NCI-H69 (cell line): ENCODE results near the gene TPRN.
"Not testable (repeated sequence)": the region's sequence is repeated elsewhere in the genome, so short reads cannot be mapped to it uniquely, and the experiment has no call there.

Experiments
- DNase-seq: peaks from one replicate; lab custom pipeline; 2025; lab: John Stamatoyannopoulos, UW

TPRN gene

DNA sequence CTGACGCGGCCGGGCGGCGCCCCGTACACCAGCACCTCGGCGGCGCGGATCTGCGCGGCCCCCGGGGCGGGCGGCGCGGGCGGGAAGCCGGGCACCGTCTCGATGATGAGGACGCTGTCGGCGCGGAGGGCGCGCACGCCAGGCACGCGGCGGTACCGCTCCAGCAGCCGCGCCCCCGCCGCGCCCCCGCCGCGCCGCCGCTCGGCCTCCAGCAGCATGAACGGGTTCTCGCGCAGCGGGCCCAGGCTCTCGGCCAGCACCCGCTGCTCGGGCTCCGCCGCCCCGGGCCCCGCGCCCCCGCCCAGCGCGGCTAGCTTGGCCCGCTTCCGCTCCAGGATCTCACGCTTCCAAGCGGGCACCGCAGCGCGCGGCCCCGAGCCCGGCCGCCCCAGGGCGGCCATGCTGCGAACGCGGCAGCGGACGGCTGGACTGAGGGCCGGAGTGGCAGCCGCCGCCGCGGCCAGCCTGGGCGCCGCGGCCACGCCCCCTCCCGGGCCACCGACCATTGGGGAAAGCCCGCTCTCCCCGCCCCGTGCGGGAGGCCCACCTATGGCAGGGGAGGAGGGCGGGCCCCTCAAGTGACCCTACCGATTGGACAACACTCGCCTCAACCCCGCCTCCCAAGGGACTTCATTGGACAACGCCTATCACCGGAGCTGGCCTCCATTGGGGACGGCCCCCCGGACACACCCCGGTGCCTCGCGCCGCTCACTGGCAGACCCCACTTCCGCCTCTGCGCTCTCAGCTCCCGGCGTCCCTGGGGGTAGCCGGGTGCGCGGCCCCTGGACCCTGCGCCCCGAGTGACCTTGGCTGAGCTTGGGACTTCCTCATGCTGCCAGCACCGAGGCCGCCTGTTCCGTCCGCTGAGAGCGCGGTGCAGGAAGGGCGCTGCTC lies at the start of gene TPRN:
Gene TPRN (minus strand): TSS at position 431 of the 894 bp plus-strand sequence. CDS start 30 bp downstream, at position 401.
- DNase-seq: peak; percentile 100

GRCh38 chr9:137247916-137248175 lies 47.3 kb upstream of the TPRN start:
- no peak for DNase-seq

- DNase-seq: no peak
Observed at GRCh38 chr9:137247135-137247915, 46.8 kb upstream of the TPRN start.

DNA sequence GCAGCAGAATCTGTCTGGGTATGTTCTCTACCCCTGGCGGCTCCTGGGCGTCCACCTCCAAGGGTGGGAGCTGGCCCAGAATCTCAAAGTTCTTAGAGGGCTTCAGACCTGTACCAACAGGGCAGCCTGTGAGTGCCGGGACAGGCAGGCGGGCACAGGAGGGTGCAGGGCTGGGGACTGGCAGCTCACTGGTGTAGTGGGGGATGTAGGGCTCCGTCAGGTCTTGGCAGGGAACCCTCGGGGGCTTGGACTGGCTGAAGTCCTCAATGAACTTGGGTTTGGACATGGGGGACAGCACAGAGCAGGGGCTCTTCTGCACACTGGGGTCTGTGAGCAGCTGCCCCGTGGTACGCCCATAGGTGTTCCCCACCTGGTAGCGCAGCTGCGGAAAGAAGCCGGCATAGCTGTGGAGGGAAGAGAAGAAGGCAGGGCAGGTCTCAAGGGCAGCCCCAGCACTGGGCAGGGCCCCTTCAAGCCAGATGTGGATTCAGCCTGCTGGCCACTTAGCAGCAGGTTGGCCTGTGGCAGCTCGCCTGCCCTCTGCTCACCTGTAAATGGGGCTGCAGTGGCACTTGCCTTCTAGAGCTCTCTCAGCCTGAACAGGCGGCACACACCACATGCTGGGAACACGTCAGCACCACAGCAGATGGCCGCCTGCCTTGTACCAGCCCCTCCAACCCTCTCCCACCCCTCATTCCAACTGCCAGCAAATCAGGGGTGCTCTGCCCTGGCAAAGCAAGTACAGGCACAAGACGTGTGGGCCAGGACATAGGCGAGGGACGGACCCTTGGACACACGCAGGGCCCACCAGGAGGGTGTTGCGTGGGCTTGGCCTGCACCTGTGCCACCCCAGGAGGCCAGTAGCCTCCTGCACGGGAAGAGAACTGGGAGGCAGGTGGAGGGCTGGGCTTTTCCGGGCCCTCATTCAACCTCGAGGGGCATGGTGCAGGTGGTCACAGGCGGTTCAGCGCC lies 45.2 kb upstream of the TPRN start:
- DNase-seq: peak; percentile 82

DNA sequence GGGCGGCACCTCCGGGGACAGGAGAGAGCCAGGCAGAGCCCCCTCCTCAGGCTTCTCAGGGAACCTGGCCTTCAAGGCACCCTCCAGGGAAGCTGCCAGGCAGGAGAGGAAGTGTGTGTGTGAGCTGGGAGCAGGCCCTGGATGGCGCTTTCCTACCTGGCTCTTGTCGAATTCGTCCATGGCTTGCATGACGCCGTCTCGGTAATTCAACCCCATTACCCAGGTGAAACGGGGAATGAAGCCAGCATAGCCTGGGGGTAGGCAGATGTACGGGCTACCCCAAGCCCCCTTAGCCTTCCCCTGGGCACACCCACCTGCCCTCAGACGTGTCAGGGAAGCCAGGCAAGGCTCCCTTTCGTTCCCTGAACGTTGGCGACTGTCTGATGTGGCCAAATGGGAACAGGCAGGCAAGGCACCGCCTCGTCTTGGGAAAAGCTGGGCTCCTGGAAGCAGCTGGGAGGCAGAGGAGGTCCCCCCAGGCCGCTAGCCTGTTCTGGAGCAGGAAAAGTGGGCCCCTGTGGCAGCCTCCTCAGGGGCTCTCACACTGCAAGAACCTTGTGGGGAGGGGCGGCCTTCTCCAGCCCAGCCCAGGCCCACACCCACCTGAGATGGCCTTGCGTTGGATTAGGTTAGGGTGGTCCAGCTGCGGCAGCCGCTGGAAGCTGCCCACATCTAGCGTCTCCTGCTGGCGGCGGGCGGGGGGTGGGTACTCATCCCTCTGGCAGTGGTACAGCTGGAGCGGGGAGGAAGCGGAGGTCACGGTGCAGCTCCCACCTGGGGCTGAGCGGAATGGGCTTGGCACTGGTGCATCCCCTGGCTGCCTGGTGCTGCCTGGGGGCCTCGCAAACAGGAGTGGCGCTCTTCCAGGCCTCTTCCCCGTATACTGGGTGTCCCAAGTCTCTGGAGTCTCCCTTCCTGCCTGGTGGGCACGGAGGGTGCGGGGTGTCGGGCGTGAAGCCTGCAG lies 44.2 kb upstream of the TPRN start:
- peak; percentile 90 for DNase-seq

DNA sequence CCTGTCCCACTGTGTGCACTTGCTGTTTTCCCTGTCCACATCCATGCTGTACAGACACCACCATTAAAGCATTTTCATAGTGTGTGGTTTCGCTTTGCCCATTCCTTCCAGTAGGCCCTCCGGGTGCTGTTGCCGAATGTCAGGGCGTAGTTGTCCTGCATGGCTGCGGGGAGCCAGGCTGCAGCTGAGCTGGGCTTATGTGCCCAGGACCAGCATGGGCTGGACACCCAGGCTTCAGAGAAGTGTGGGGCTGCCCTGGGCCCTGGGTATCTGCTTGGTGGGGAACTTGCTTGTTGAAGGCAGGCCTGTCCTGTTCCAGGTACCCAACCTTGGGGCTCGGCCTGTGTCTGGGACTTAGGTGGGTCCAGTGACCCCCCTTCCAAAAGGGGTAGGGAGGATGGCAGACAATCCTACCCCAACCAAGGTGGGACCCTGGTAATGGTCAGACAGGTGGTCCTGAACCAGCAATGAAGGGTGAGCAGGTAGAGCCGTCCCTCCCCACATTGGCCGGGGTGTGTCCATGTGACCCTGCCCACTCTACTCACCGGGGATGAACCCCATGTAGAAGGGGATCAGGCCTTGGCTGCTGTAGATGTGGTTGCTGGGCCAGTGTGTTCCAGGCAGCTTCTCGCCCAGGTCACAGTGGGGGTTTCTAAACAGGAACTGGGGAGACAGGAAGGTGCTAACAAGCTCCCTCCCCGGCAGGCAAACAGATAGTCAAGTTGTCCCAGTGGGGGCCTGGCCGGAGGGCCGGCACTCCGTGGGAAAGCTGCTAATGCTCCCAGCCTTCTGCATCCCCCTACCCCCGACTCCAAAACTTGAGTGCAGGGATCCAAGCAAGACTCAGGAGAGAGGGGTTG lies 43.3 kb upstream of the TPRN start:
- DNase-seq: peak; percentile 85

- DNase-seq: not testable (repeated sequence)
Observed at GRCh38 chr9:137243266-137243625, 42.7 kb upstream of the TPRN start.

GRCh38 chr9:137242269-137243203 lies 42.0 kb upstream of the TPRN start:
- DNase-seq: no peak

GRCh38 chr9:137241490-137242268 lies 41.1 kb upstream of the TPRN start:
- DNase-seq: peak; percentile 66

GRCh38 chr9:137240841-137241489 lies 40.4 kb upstream of the TPRN start, which contains the start of gene TUBB4B:
Gene TUBB4B, plus strand, starts transcription at chr9:137241287. Its CDS starts 74 bp downstream, at chr9:137241361.
- DNase-seq: peak; percentile 100

DNA sequence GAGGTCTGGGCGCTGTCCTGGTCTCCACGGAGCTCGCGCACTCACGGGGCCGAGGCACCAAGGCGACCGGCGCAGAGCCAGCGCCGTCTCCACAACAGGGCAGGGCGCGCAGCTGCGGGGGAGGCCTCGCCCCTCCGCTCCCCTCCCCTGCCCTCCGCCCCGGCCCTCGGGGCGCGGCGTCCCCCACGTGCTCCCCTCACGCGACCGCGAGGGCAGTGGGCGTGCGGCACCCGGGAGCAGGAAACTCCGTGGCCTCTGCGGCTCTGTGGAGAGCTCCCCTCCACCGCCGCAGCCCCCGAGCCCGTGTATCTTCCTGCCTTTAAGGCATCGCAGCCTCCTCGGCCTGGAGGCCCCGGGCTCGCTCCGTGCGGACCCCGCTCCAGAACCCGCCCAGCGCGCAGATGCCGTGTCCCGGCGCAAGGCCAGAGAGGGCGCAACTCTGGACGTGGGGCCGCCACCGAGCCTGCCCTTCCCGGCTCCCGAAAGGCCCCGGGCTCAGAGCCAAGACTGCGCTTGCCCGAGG lies 39.8 kb upstream of the TPRN start:
- DNase-seq: peak; percentile 92

GRCh38 chr9:137239541-137240200 lies 39.1 kb upstream of the TPRN start:
- not testable (repeated sequence) for DNase-seq

DNA sequence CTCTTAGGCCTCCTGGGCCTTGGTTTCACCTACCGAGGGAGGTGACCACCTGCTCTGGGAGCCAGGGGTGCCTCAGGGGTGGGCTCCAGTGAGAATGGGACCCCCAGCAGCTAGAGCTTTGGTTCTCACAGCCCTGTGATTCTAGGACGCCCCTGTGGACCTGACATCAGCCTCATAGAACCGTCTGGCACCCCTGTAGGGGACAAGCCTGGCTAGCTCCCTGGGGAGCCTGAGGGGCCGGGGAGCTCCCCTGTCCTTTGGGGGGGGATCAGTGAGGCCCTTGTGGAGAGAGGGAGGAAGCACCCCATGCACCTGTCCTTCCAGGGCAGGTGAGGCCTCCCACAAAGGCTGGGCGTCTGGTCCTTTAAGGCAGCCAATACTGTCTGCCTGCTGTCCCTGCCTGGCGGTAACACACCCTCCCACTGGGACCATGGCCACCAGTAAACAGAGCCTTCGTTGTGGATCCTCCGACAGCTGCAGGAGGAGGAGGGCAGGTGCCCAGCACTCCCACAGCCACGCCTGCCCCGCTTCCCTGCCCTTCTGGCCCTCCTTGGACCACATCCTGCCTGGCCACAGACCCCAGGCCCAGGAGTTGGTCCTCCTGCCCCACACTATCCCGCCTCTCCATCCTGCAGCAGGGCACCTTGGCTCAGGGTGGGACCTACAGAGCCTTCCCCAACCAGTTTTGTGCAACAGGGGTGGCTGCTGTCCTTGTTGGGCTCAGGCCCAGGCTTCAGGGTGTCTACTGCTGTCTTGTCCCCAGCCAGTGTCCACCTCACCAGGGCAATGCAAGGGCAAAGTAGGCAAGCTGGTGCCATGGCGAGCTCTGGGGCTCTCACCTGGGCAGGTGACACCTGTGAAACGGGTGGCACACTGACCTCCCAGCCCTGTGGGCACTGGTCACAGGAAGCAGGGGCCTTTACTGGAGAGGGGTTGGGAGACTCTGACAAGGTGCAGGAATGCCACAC lies 37.5 kb upstream of the TPRN start:
- DNase-seq: peak; percentile 85

GRCh38 chr9:137236936-137237421 lies 36.4 kb upstream of the TPRN start:
- DNase-seq: peak; percentile 48
